K562 (cell line): Measurements from ENCODE around the gene BID. TPM values are rescaled to one million over a fixed set of nuclear protein-coding genes. Genes with fewer than 3 reads are reported as not detected.

ENCODE experiments used
- ATAC-seq: fragments of 200-7000 bp; cut with Tn5 transposase; 3 replicates; pipeline ENCODE4 v1.9.1; 2020; ENCODE audit warnings: moderate library complexity
- BruUV-seq: library from RNA; stranded (reverse); fragments of 400-500 nt; replicated peaks from 2 replicates; lab custom pipeline; 2021; lab: Mats Ljungman, UMichigan
- CTCF ChIA-PET: fragments of 300-600 bp; formaldehyde crosslinking; extraction: SDS; loops from one replicate; lab custom pipeline; 2021; ENCODE audit warnings: low intra/inter-chr PET ratio; lab: Yijun Ruan, JAX
- POLR2A ChIA-PET: fragments of 300-600, 350-650 bp; sonication (Branson Sonifier 250); formaldehyde crosslinking; extraction: SDS; loops from one replicate; lab custom pipeline; 2021; ENCODE audit warnings: antibody characterized with exemption, inconsistent platforms; lab: Yijun Ruan, JAX
- DNase-seq, 4 experiments: peaks; one replicate each; pipeline versions ENCODE4 v3.0.0 to v3.0.0-alpha.2; 2011 to 2018; ENCODE audit warnings: low spot score in 3 of 4, mixed read lengths in 3 of 4; ENCODE audit errors: extremely low read depth in 1 of 4
- FAIRE-seq: peaks from 2 replicates; lab custom pipeline; 2011; peaks lifted over from hg19 to GRCh38; lab: Jason Lieb, UNC
- H2AFZ ChIP-seq: 2 replicates; pipeline ENCODE4 v1.6.0; 2011; ENCODE audit warnings: low read depth, low read length, control low read depth, inconsistent platforms
- H3K27ac ChIP-seq: fragments of 200-600 bp; 3 replicates; pipeline ENCODE4 v1.8.0; 2011; ENCODE audit warnings: low read depth, mild to moderate bottlenecking, control low read depth, inconsistent platforms, low read length, moderate library complexity, mixed read lengths; ENCODE audit errors: extremely low read depth
- H3K27me3 ChIP-seq, 2 experiments: fragments of 300-600 bp in 1 of 2; 2 replicates in 1 of 2; 3 replicates in 1 of 2; pipeline versions ENCODE4 v1.6.0 to v1.8.0; 2011; ENCODE audit warnings: inconsistent platforms in 2 of 2, low read length in 2 of 2, mild to moderate bottlenecking in 1 of 2, mixed read lengths in 1 of 2, moderate library complexity in 1 of 2; ENCODE audit not compliant: control insufficient read depth in 2 of 2, insufficient read depth in 2 of 2
- H3K36me3 ChIP-seq: fragments of 300-600 bp; 3 replicates; pipeline ENCODE4 v1.8.0; 2011; ENCODE audit warnings: mild to moderate bottlenecking, low read length, inconsistent platforms; ENCODE audit not compliant: control insufficient read depth, insufficient read depth
- H3K4me1 ChIP-seq, 2 experiments: fragments of 200-600 bp in 1 of 2; replicated peaks in 1 of 2; 2 replicates in 1 of 2; 3 replicates in 1 of 2; pipeline versions ENCODE4 v1.5.1 to v1.8.0; 2011; ENCODE audit warnings: inconsistent platforms in 2 of 2, low read length in 2 of 2, mild to moderate bottlenecking in 1 of 2, mixed read lengths in 1 of 2, moderate library complexity in 1 of 2; ENCODE audit not compliant: control insufficient read depth in 2 of 2, insufficient read depth in 2 of 2
- H3K4me2 ChIP-seq: 2 replicates; pipeline ENCODE4 v1.6.1; 2011; ENCODE audit warnings: low read length, control low read depth, inconsistent platforms, mixed read lengths; ENCODE audit not compliant: insufficient read depth
- H3K4me3 ChIP-seq: fragments of 200-600 bp; sonication (generic), shearing (Covaris generic); 2 replicates; pipeline ENCODE4 v1.5.1; 2016; ENCODE audit warnings: control low read depth, inconsistent platforms
- H3K79me2 ChIP-seq: fragments of 200-600 bp; 3 replicates; pipeline ENCODE4 v1.8.0; 2011; ENCODE audit warnings: low read length, inconsistent platforms; ENCODE audit not compliant: control insufficient read depth, insufficient read depth
- H3K9ac ChIP-seq, 2 experiments: 2 replicates each; pipeline versions ENCODE4 v1.6.0 to v1.6.1; 2011; ENCODE audit warnings: low read depth in 2 of 2, low read length in 2 of 2, control low read depth in 1 of 2, inconsistent platforms in 1 of 2, mild to moderate bottlenecking in 1 of 2, mixed read lengths in 1 of 2; ENCODE audit not compliant: insufficient read depth in 1 of 2
- H3K9me1 ChIP-seq: one replicate; pipeline ENCODE4 v1.6.0; 2011; ENCODE audit warnings: inconsistent platforms, mild to moderate bottlenecking, low read length, moderate library complexity; ENCODE audit not compliant: control insufficient read depth, insufficient read depth
- H3K9me3 ChIP-seq: replicated peaks from 2 replicates; pipeline ENCODE4 v1.5.1; 2011; ENCODE audit warnings: low read depth, low read length, inconsistent platforms; ENCODE audit not compliant: control insufficient read depth, insufficient read depth
- H4K20me1 ChIP-seq: replicated peaks from 2 replicates; pipeline ENCODE4 v1.6.1; 2011; ENCODE audit warnings: low read length, inconsistent platforms, mixed read lengths; ENCODE audit not compliant: control insufficient read depth, insufficient read depth
- CBFB ChIP-seq: sonication (generic); formaldehyde crosslinking; IDR thresholded peaks from 2 replicates; pipeline ENCODE4 v1.4.0; 2020; ENCODE audit warnings: mild to moderate bottlenecking, missing genetic modification reagents
- CBX3 ChIP-seq, 2 experiments: IDR thresholded peaks; 1 replicate in 1 of 2; 2 replicates in 1 of 2; pipeline ENCODE4 v1.6.1; 2012; ENCODE audit warnings: inconsistent platforms in 2 of 2, low read length in 2 of 2, borderline replicate concordance in 1 of 2, control low read depth in 1 of 2
- CREBBP ChIP-seq: IDR thresholded peaks from one replicate; pipeline ENCODE4 v1.6.1; 2012; ENCODE audit warnings: low read depth, mild to moderate bottlenecking, control low read depth, inconsistent platforms, low read length
- DNMT1 ChIP-seq: fragments of 450-650 bp; IDR thresholded peaks from 2 replicates; pipeline ENCODE4 v1.6.1; 2016; ENCODE audit warnings: antibody characterized with exemption, mild to moderate bottlenecking
- FOXK1 ChIP-seq: sonication (generic); formaldehyde crosslinking; IDR thresholded peaks from 2 replicates; pipeline ENCODE4 v1.8.0; 2022; ENCODE audit warnings: missing genetic modification reagents, mild to moderate bottlenecking, borderline replicate concordance
- KDM1A ChIP-seq, 2 experiments: fragments of 450-650 bp; IDR thresholded peaks; 2 replicates each; pipeline ENCODE4 v1.6.1; 2016; ENCODE audit warnings: mild to moderate bottlenecking in 2 of 2
- MEF2A ChIP-seq: IDR thresholded peaks from 2 replicates; pipeline ENCODE4 v1.6.1; 2011; ENCODE audit warnings: low read depth, mild to moderate bottlenecking, low read length, moderate library complexity; ENCODE audit not compliant: control insufficient read depth
- MXI1 ChIP-seq: IDR thresholded peaks from 2 replicates; pipeline ENCODE4 v1.6.1; 2011; ENCODE audit warnings: low read depth, mild to moderate bottlenecking, improper control_type of control experiment, low read length
- RBM22 ChIP-seq: fragments of 200-400 bp; formaldehyde crosslinking; IDR thresholded peaks from 2 replicates; pipeline ENCODE4 v1.6.1; 2018; ENCODE audit warnings: low read length, low read depth; ENCODE audit not compliant: poor library complexity, severe bottlenecking
- TCF3 ChIP-seq: sonication (generic); formaldehyde crosslinking; IDR thresholded peaks from 2 replicates; pipeline ENCODE4 v1.4.0; 2020; ENCODE audit warnings: mild to moderate bottlenecking, missing genetic modification reagents
- YY1 ChIP-seq, 3 experiments: IDR thresholded peaks; 2 replicates each; pipeline ENCODE4 v1.6.1; 2011; ENCODE audit warnings: low read length in 2 of 3, mild to moderate bottlenecking in 2 of 3, moderate library complexity in 2 of 3, borderline replicate concordance in 1 of 3, control low read depth in 1 of 3, low read depth in 1 of 3; ENCODE audit not compliant: insufficient read depth in 3 of 3, insufficient replicate concordance in 2 of 3, control insufficient read depth in 1 of 3, insufficient read length in 1 of 3; ENCODE audit errors: extremely low read depth in 1 of 3
- ZFPM2 ChIP-seq: fragments of 250-450 bp; sonication (Bioruptor Pico); IDR thresholded peaks from 2 replicates; pipeline ENCODE4 v1.5.1; 2022; ENCODE audit warnings: mild to moderate bottlenecking
- ZNF282 ChIP-seq: sonication (generic); formaldehyde crosslinking; IDR thresholded peaks from 2 replicates; pipeline ENCODE4 v1.8.1; 2023; ENCODE audit warnings: missing genetic modification reagents
- ZNF445 ChIP-seq: fragments of 250-450 bp; sonication (Bioruptor Pico); IDR thresholded peaks from 2 replicates; pipeline ENCODE4 v1.4.0; 2020; ENCODE audit warnings: low read depth, mild to moderate bottlenecking, moderate library complexity
- WGBS: fragments of 100-300 bp; shearing (Covaris generic); methylation state at CpG from one replicate; pipeline ENCODE4 v1.1.6; 2016; ENCODE audit warnings: low coverage, mixed read lengths; ENCODE audit not compliant: insufficient coverage; ENCODE audit errors: missing lambda C conversion rate; 5-methylcytosine and 5-hydroxymethylcytosine counted together
- in situ Hi-C: fragments of 300-500 bp; cut with MboI; formaldehyde crosslinking; loops from 4 replicates; pipeline ENCODE4 v1.15.0; 2018; ENCODE audit warnings: inconsistent platforms, mixed read lengths
- intact Hi-C: fragments of 100-400 bp; cut with micrococcal nuclease; formaldehyde crosslinking; loops from 2 replicates; pipeline ENCODE4 v1.14.2; 2022
- polyA plus RNA-seq, 8 experiments: library from polyadenylated mRNA; depleted of rRNA in 4 of 8; stranded (reverse) in 5 of 8; unstranded in 3 of 8; fragments of >200 nt; fragmentation: Nextera tagmentation in 2 of 8; fragmentation: Illumina TruSeq in 1 of 8; extraction: Ambion mirVana in 2 of 8; extraction: Trizol in 1 of 8; gene quantifications; 2 replicates each; pipeline versions ENCODE4 v1.2.1 to v1.2.3, GENCODE V29; 2011 to 2014; ENCODE audit warnings: inconsistent platforms in 1 of 8, missing spikeins in 1 of 8
- total RNA-seq, 7 experiments: library from RNA; depleted of rRNA in 6 of 7; stranded (reverse); fragments of >200 nt in 6 of 7; fragmentation: Illumina TruSeq in 2 of 7; extraction: Trizol in 2 of 7; gene quantifications; 2 replicates each; pipeline versions ENCODE4 v1.2.1 to v1.2.3, GENCODE V29; 2011 to 2021; ENCODE audit warnings: low replicate concordance in 1 of 7
- TF ChIP-seq, protein P1 (sequence below): fragments of 450-650 bp; formaldehyde crosslinking; IDR thresholded peaks from 2 replicates; pipeline ENCODE4 v1.4.0; 2020; ENCODE audit warnings: mild to moderate bottlenecking, mixed read lengths

BID gene
- total and polyA plus RNA-seq, 9 of the 15 experiments (the other 6 are each of a cell fraction or from before 2014, with no cell fraction given), result 5.2 to 209 (median 63.7) TPM

DNA sequence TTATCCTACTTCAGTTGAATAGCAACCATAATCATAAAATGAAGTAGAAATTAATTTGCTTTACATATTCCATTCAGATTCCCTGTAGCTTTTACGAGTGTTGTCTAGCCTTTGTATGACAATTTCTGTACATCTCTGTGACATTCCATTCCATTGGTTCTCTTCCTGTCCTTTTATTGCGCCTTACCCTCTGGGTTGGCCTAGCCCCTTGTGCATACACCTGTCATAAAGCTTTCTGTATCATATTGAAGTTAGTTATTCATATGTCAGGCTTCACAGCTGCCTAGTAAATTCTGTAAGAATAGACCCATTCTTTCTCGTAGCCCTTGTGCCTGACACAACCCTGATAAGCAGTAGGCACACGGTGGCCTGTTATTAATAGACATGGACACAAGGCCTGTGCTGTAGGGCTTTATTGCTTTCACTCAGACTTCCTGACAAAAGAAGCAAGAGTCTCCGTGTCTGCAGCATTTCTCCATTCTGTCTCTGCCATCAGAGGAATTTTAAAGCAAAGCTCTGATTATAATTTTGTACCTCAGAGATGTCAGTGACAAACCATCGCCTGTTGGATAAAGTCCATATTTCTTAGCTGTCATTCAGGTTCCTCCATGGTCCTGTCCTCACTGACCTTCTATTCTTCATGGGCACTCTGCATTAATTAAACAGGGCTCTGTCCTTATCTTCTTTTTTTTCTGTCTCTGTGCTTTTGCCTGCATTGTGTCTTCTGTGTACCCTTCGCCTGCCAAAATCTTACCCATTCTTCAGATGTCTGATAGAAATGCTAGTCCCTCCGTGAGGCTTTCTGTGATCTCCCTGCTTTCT lies 49.4 kb downstream of the BID start:
- Histone ChIP-seq H3K4me2 (no peak overlapping the region), H3K27ac (0 out of 3 replicates have a peak overlapping the region, but pooled peaks have one; percentile 9), H3K4me1 (peaks cover 0 to 6% of the 10 kb centered on the region in 2 experiments; a peak in 1 of 5 replicates), H3K79me2 (no peaks in the 10 kb centered on the region), H3K9me1 (no peaks in the 10 kb centered on the region), H2AFZ (no peak overlapping the region), H3K9ac (no peak overlapping the region), H4K20me1 (no peaks in the 10 kb centered on the region), H3K4me3 (no peak overlapping the region), H3K9me3 (no peaks in the 10 kb centered on the region), H3K27me3 (no peaks in the 10 kb centered on the region), H3K36me3 (peaks cover 39% of the 10 kb centered on the region; the same call in 2 of the 3 replicates)
- in situ Hi-C loops (no loop called here), intact Hi-C loops (loop anchor here (5.0 kb wide), 1 partner anchor 163 kb away; the partner anchor contains the start of gene SLC25A18)
- ChIA-PET CTCF (no interaction called here), POLR2A (interaction anchor here (0.6 kb wide), 1 partner anchor 436 kb away, joined by 3 read pairs; no protein-coding TSS in a partner anchor)
- DNase-seq (peak in 1 of 4 experiments; percentile 30), ATAC-seq (peak; percentile 23; the same call in 1 of the 3 replicates), FAIRE-seq (no peak)
- 50% methylated on average over 8 of the region's 8 CpGs for WGBS
- BruUV-seq, result no TSS peak
- 0 out of 2 replicates have a peak, but pooled peaks have one; percentile 12 for TF ChIP-seq MEF2A
- TF ChIP-seq, protein P1, sequence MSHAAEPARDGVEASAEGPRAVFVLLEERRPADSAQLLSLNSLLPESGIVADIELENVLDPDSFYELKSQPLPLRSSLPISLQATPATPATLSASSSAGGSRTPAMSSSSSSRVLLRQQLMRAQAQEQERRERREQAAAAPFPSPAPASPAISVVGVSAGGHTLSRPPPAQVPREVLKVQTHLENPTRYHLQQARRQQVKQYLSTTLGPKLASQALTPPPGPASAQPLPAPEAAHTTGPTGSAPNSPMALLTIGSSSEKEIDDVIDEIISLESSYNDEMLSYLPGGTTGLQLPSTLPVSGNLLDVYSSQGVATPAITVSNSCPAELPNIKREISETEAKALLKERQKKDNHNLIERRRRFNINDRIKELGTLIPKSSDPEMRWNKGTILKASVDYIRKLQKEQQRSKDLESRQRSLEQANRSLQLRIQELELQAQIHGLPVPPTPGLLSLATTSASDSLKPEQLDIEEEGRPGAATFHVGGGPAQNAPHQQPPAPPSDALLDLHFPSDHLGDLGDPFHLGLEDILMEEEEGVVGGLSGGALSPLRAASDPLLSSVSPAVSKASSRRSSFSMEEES, result no peak
- no peak for TF ChIP-seq ZFPM2
- 0 out of 2 replicates have a peak, but pooled peaks have one; percentile 33 for TF ChIP-seq TCF3 (CRISPR knock-in tag)
- no peak for TF ChIP-seq YY1 (IDR thresholded peaks at IDR 0.05; ENCODE audit: borderline replicate concordance in 1 of 3, control insufficient read depth in 1 of 3, extremely low read depth in 1 of 3, insufficient read depth in 3 of 3, insufficient read length in 1 of 3, insufficient replicate concordance in 2 of 3, low read depth in 1 of 3, low read length in 2 of 3)
- no peak for TF ChIP-seq CBX3 (IDR thresholded peaks at IDR 0.05; ENCODE audit: borderline replicate concordance in 1 of 2, low read length in 2 of 2)
- no peak for TF ChIP-seq KDM1A (IDR thresholded peaks at IDR 0.05)
- TF ChIP-seq ZNF445 (CRISPR knock-in tag), result no peak
- no peak for TF ChIP-seq CREBBP
- no peak for TF ChIP-seq ZNF282
- no peak for TF ChIP-seq DNMT1
- no peak for TF ChIP-seq MXI1
- no peak for TF ChIP-seq FOXK1 (CRISPR knock-in tag)
- TF ChIP-seq RBM22, result no peak
- no peak for TF ChIP-seq CBFB (CRISPR knock-in tag)
